Ramos (cell line): Measurements from ENCODE around the gene BASP1.
"Not testable (repeated sequence)": the region's sequence is repeated elsewhere in the genome, so short reads cannot be mapped to it uniquely, and the experiment has no call there.

ENCODE experiments used
- in situ Hi-C: fragments of 300-500 bp; cut with MboI; formaldehyde crosslinking; loops from one replicate; pipeline ENCODE4 v1.14.3; 2022; ENCODE audit warnings: low sequenced_read_pairs; ENCODE audit not compliant: unreplicated experiment

The BASP1 gene

DNA sequence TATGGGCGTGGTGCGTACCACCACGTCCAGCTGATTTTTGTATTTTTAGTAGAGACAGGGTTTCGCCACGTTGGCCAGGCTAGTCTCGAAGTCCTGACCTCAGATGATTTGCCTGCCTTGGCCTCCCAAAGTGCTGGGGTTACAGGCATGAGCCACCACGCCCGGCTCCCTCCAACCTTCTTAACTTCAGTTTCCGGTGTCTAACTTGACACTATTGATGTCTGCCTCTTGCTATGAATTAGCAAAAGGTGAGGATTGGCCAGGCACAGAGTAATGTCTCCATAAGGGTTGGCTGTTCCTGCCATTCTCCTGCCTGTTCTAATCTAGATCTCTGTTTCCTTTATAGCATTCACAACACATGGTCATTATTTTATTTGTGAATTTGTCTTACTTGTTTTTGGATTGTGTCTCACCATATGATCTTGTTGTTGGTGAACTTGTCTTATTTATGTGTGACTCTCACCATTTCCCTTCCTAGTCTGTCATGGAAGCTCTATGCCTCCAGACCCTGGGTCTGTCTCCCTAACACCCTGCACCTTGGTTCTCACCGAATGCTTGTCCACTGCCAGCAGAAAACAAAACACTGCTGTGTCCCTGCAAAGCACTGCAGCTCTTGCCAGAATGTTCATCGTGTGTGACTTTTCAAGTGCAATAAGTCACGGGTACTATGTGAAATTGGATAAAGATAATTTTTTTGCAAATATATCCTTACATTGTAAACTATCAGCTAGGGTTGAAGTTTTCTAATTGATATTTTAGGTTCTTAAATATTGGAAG, 26.0 kb downstream of the BASP1 start:
- in situ Hi-C loops, result no loop called here

DNA sequence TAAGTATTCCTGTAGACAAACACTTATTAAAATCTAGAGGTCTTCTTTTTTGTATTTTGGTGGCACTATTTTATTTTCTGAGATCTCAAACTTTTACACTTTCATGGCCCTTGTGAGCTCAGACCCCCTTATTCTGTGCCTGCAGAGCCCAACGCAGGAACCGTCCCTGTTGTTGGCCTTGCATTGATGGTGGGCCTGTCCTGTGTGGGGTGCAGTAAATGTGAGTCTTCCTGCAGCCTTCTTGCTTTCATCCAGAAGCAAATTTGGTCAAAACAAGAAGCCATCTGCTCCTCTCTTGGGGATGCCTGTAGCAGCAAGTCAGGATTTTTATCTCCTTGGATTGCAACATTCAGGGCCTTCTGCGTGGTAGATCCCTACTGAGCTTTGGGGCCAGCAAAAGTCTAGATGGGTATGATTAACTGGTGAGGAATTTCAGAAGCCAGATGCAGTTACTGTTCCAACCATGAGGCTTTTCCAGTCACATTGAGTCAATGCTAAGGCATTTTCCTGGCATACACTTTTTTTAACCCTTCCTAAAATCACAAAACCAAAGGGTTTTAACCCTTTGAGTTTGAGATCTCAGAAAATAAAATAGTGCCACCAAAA, 31.7 kb downstream of the BASP1 start:
- in situ Hi-C loops, result no loop called here

DNA sequence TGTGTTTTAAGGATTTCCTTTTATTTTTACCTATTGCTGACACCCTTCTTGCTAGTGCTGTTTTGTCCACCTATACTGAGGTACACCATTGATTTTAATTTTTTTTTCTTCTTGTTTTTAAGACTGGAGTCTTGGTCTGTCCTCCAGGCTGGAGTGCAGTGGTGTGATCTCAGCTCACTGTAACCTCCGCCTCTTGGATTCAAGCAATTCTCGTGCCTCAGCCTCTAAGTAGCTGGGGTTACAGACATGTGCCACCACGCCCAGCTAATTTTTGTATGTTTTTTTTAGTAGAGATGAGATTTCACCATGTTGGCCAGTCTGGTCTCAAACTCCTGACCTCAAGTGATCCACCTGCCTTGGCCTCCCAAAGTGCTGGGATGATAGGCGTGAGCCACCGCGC, 32.4 kb downstream of the BASP1 start:
- in situ Hi-C loops, result not testable (repeated sequence)

DNA sequence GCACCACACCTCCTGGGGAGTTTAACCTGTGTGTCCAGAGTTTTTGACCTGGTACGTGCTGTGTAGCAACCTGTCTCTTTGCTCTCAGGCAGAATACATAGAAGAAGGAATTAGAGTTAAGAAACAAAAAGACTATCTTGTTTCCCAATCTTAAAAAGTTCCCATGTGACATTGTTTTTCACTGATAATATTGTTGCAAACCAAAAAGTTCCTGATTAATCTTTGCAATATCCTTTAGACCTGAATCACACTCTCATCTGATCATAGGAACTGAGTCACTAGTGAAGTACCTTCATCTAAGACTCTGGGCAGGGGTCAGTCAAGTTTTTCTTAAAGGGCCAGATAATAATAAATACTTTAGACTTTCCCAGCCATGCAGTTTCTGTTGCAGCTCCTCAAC, 35.1 kb downstream of the BASP1 start:
- in situ Hi-C loops, result no loop called here

DNA sequence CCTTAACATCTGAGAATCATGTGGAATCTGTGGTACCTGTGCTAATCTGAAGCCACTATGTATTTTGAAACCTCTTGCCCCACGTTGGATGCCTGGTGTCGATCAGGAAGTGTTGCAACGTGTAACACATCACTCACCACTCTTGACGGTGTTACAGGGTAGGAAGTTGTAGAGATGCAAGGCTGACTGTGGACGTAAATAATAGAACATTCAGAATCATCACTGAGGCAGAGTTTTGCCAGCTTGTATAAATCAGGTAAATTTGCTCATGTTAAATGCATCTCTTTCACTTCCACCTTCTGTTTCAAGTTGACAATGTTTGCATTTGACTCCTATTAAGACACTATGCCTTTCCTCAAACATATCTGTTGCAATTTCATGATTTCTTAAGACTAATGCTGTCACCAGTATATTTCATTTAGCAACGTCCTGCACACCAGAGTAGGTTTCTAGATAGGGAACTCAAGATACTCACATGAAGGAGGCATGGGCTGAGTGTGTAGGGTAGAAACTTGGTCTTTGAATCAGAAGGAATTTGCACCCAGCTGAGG, 38.1 kb downstream of the BASP1 start:
- in situ Hi-C loops, result no loop called here

DNA sequence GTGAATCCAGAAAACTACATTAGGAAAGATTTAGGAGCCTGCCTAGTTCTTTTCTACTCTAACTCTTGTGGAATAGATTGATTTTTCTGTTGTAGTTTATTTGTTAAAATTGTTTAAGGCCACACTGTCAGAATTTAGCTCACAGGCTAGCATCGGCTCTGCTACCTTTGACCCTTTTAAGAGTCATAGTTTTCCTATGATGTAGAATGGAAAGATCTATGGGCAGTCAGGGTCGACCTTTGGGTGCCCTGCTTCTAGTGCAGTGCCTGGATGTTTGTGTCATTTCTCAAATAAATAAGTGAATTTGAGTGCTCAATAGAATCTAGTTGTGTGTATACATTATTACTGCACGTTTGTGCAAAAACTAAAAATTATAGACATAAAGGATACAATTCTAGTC, 38.7 kb downstream of the BASP1 start:
- in situ Hi-C loops, result no loop called here

DNA sequence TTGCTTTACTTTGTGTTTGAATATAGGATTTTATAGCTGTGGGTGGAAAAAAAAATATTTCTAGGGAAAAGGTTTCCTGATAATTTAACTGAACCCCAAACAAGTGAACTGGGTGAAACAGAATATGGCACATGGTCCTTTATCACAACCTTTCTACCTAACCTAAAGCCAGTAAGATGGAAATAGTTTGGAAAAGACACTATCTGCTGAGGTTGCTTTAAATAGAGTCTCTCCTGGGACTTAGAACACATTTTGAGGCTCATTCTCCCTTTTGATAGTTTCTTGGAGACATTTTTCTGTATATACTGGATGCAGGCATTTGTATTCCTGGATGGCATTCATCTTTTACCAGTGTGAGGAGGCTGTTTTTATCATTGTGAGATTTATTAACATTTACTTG, 39.4 kb downstream of the BASP1 start:
- in situ Hi-C loops, result no loop called here

DNA sequence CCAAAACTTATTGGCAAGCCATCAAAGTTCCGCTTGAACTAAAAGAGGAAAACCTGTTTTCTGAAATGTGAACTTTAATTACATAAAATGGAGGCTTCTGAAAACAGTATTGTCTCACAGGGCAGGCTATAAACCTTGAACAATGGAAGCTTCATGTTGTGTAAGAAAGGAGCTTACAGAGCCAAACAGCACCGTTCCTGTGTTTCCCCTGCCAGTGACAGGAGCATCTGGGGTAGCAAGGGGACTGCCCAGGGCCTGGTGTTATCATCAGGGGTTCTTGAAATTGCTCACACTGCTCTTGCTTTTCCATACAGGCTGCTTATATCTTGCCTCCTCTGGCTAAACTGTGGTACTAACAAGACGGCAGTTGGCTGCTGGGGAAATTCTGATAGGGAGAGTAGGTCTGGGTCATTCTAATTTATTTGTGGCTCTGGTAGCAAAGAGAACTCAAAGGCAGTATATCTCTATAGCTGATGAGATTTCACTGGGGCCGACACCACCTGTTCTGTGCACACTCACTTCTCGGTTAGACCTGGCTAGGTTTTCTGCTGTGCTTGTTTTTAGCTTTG, 40.4 kb downstream of the BASP1 start:
- in situ Hi-C loops, result no loop called here

DNA sequence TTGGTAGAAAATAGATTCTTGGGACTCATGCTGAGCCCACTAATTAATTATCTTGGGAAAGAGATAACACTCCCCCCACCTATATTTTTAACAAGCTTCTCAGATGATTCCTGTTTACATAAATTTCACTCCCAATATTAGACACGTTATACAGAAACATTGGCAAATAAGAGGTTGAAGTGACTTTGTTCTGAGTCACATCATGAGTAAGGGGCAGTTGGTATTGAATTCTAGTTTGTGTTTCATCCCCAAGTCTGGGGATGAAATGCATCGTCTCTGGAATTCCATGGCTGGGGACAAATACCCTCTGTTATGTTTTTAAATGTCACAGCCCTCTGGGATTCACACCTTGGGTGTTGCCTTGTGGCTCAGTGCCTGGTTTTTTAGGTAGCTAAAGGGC, 41.0 kb downstream of the BASP1 start:
- in situ Hi-C loops, result no loop called here

DNA sequence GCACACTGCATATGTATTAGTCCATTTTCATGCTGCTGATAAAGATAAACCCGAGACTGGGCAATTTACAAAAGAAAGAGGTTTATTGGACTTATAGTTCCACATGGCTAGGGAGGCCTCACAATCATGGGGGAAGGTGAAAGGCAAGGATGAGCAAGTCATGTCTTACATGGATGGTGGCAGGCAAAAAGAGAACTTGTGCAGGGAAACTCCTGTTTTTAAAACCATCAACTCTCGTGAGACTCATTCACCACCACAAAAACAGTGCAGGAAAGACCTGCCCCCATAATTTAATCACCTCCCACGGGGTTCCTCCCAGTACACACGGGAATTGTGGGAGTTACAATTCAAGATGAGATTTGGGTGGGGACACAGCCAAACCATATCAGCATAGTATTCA, 41.6 kb downstream of the BASP1 start:
- in situ Hi-C loops, result not testable (repeated sequence)

DNA sequence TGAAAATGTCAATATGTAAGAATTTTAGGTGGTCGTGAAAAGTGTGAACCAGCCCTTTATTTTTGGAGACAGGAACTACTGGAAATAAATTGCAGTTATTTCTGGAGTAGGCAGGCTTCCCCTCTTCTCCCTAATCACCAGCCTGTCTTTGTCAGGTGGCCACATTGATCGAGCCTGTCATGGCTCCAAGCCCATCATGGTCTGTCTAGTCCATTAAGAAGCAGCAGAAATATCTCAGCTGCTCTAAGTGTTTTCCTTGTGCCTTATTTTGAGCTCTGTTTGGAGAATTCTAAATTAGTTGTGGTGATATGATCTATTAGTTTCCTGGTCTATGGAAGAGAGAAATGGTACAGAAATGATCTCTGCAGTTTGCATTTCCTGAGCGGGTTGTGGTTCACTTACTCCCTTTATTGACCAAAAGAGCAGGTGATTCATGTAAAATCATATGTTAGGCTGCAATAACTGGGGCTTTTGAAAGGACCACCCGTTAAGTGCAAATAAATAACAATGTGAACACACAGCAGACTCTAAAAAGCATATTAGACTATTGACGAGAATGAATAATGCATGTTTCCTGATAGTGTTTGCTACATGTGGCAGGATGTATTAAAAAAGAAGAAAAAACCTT, 42.3 kb downstream of the BASP1 start:
- in situ Hi-C loops, result no loop called here

DNA sequence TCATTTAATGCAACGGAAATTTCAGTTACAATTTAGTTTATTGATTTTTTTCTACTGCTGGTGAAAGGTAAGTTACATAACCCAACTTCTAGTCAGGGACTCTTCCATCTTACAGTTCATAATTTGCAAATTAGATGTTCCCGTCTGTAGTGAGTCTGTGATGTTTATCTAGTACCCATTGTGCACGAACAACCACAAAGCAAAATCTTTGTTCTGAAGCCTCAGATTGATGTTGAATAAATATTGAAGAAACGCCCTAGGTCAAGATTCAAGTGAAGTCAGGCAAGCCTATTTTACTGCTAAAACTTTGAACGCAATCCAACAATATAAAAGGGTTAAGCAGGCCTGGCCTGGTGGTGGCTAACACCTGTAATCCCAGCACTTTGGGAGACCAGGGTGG, 43.1 kb downstream of the BASP1 start:
- in situ Hi-C loops, result no loop called here

DNA sequence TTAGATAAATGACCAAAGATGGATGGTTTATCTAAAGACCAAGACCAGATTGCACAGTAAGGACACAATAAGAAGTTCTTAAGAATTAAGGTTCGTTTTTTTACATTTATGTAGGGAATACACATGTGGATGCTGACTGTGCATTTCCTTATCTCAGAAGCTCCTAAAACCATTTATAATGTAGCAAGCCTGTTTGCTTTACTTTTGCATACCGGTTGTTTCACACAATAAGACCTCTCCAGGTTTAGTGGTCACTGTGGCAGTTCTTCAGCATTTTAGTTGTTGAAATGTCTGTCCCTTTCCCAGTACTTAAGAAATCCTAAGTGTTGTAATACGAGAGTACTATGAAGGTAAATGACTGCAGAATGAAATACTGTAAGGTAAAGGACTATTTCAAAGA, 43.6 kb downstream of the BASP1 start:
- in situ Hi-C loops, result no loop called here

DNA sequence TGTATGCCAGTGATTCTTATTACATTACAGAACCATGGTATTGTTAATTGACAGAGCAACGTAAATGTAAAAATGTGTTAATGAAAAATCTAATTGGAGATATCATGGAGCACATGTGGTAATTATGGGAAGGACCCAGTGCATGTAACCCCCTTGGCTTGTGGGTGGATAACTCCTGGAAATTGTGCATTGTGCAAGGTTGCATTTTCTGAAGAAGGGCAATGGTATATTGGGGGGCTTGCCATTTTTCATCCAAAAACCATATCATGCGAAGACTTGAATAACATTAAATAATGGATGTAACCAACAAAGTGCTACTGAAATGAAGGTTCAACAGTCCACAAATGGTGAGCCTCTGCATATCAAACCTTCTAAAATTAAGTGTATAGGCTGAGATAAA, 47.6 kb downstream of the BASP1 start:
- in situ Hi-C loops, result no loop called here

DNA sequence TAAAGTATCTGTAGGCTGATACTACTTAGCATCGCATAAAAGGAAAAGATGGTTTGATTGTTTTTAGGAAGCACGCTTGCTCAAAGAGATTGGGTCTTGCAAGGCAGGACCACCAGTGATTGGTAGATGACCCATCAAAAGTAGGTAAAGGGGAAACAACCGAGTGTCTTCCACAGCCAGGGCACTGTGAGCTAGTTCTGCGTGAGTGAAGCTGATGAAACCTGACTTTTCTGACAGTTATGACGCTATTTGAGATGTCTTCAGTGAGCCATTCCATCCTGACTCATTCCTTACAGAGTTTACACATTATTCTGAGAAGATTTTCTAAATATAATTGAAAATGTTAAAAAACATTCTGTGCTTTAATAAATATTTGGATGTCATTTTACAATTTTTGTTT, 49.7 kb downstream of the BASP1 start:
- in situ Hi-C loops, result no loop called here

DNA sequence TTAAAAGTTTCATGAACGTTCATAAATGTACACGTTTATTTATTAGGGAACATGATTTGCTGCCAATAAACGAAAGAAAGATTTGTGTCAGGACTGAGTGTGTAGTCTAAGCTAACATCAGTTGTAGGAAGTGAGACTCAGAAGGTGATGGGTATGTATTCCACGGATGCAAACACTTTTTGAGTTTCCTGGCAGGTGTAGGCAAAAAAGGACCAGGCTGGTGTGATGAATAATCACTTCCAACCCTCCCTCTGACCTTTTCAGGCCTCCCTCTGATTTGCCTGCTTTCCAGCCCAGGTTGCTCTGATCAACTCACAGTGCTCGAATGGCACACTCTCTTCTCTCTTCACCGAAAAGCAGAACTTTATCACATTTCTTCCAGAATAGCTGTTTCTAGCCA, 51.8 kb downstream of the BASP1 start:
- in situ Hi-C loops, result no loop called here

DNA sequence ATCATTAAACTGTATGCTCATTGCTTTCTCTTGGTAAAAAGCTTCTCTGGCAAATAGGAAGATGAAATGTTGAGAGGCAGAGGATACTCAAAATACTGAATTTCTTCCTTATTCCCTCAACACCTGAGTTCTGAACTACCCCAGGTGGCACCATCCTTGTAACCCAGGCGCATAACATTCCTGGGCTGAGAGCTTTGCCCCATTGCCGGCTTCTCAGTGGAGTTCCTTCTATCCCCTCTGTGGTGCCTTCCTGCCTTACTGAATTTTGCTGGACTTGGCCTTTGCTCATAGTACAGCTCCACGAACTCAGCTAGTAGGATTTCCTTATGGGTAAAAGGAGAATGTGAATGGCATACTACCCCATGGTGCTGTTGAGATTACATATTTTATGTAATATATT, 54.7 kb downstream of the BASP1 start:
- in situ Hi-C loops, result no loop called here

DNA sequence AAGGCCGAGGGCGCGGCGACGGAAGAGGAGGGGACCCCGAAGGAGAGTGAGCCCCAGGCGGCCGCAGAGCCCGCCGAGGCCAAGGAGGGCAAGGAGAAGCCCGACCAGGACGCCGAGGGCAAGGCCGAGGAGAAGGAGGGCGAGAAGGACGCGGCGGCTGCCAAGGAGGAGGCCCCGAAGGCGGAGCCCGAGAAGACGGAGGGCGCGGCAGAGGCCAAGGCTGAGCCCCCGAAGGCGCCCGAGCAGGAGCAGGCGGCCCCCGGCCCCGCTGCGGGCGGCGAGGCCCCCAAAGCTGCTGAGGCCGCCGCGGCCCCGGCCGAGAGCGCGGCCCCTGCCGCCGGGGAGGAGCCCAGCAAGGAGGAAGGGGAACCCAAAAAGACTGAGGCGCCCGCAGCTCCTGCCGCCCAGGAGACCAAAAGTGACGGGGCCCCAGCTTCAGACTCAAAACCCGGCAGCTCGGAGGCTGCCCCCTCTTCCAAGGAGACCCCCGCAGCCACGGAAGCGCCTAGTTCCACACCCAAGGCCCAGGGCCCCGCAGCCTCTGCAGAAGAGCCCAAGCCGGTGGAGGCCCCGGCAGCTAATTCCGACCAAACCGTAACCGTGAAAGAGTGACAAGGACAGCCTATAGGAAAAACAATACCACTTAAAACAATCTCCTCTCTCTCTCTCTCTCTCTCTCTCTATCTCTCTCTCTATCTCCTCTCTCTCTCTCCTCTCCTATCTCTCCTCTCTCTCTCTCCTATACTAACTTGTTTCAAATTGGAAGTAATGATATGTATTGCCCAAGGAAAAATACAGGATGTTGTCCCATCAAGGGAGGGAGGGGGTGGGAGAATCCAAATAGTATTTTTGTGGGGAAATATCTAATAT, 58.1 kb downstream of the BASP1 start:
- in situ Hi-C loops, result no loop called here

DNA sequence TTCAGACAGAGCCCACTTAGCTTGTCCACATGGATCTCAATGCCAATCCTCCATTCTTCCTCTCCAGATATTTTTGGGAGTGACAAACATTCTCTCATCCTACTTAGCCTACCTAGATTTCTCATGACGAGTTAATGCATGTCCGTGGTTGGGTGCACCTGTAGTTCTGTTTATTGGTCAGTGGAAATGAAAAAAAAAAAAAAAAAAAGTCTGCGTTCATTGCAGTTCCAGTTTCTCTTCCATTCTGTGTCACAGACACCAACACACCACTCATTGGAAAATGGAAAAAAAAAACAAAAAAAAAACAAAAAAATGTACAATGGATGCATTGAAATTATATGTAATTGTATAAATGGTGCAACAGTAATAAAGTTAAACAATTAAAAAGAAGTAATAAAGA, 59.0 kb downstream of the BASP1 start:
- in situ Hi-C loops, result no loop called here

DNA sequence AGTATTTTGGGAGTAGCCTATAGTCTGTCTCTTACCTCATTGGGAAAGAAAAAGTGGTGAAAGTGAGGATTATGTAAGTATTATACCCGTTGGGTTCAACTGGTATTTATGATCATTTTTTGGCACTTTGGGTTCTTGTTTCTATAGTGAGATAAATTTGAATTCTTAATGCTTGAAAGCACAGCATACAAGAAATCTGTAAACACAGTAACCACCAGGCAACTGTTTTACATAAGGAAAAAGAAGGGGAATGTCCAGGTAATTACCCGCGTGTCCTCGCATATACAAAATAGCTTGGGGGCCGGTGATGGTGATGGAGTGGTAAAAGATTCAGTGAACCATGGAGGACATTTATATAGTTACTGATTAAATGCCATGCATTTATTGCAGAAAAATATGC, 60.5 kb downstream of the BASP1 start:
- in situ Hi-C loops, result no loop called here
